Measurements from ENCODE around the gene ME3.

DNA sequence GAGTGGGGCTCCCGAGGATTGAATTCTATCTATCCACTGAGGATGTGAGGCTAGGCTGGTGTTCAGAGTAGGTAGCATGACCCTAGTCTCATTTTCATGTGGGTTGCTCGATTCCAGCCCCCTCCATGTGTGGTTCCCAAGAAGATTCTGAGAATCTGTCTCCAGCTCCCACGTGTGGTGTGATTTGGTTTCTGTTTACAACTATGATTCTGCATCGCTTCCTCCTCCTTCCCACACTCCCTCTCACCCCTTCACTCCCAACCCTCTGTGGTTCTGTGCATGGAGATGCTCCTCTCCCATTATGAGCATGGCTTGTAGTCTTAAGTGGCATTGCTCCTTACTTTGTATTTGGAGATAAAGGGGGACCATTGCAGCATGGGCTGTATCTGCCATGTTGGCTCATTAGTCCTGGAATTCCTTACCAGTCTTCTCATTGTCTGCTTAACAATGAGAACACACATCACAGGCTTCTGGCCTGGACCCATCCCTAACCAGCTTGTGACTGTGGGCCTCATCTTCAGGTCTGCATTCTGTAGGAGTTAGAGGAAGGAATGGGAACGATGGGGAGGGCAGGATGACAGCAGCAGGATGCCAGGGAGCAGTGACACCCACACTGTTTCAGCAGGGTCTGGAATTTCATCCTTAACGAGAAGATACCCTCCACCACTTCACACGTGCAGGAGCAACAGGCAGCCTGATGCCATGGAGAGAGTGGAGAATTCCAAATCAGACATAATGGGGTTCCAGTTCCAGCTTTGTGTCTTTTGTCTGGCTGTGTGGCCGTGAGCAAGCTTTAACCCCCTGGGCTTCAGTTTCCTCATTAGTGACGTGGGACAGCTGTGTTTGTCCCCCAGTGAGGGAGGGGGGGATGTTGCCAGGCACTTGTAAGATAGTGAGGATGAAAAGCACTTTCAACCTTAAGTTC, 211.7 kb downstream of the ME3 start:
- no peak for TF ChIP-seq ZNF274 (IDR thresholded peaks at IDR 0.05; ENCODE audit: low read depth, low read length)
- TF ChIP-seq YY1 (IDR thresholded peaks at IDR 0.05; ENCODE audit: insufficient read depth, insufficient read length), result no peak
- no peak for TF ChIP-seq SUZ12 (IDR thresholded peaks at IDR 0.05; ENCODE audit: extremely low read depth, insufficient read depth, insufficient read length)
